D721Med (cell line): Measurements from ENCODE around the gene HSBP1.

Source experiments
- DNase-seq: peaks from one replicate; pipeline ENCODE4 v3.0.0; 2011; ENCODE audit warnings: low spot score; ENCODE audit not compliant: insufficient read length
- FAIRE-seq: peaks from 2 replicates; lab custom pipeline; 2011; peaks lifted over from hg19 to GRCh38; lab: Jason Lieb, UNC
- TF ChIP-seq, protein P1 (sequence below): IDR thresholded peaks from 2 replicates; pipeline ENCODE4 v1.5.1; 2012; ENCODE audit warnings: mild to moderate bottlenecking, control low read depth; ENCODE audit not compliant: insufficient read depth; ENCODE audit errors: missing control alignments

HSBP1 gene

DNA sequence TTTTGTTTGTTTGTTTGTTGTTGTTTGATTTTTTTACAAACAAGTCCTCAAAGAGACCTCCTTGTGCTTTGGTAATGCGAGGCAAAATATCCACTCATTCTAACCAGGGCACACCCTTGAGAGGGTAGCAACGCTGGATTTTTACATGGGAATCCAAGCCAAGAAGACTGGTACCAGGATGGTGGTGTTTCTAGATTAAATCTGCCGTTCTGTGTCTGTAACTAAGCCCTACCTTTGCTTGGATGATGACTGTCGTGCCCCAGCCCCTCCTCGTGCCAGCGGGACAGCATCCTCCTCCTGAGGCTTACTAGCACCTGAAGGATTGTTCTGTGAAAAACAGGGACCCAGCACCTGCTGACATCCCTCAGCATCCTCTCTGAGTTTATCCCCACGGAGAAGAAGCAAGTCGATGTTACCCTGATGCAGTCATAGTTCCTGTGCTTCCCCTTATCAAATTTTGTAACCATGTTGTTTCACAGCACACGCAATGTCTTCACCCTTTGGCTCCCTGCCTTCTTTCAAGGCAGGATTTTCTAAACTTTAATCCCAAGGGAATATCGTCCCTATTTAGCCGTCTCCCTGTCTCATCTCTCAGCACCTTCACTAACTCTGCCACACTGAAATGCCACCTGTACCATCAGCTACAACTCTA is 5.1 kb upstream of the HSBP1 start:
- FAIRE-seq: no peak
- TF ChIP-seq, protein P1, sequence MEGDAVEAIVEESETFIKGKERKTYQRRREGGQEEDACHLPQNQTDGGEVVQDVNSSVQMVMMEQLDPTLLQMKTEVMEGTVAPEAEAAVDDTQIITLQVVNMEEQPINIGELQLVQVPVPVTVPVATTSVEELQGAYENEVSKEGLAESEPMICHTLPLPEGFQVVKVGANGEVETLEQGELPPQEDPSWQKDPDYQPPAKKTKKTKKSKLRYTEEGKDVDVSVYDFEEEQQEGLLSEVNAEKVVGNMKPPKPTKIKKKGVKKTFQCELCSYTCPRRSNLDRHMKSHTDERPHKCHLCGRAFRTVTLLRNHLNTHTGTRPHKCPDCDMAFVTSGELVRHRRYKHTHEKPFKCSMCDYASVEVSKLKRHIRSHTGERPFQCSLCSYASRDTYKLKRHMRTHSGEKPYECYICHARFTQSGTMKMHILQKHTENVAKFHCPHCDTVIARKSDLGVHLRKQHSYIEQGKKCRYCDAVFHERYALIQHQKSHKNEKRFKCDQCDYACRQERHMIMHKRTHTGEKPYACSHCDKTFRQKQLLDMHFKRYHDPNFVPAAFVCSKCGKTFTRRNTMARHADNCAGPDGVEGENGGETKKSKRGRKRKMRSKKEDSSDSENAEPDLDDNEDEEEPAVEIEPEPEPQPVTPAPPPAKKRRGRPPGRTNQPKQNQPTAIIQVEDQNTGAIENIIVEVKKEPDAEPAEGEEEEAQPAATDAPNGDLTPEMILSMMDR: no peak
- no peak for DNase-seq

DNA sequence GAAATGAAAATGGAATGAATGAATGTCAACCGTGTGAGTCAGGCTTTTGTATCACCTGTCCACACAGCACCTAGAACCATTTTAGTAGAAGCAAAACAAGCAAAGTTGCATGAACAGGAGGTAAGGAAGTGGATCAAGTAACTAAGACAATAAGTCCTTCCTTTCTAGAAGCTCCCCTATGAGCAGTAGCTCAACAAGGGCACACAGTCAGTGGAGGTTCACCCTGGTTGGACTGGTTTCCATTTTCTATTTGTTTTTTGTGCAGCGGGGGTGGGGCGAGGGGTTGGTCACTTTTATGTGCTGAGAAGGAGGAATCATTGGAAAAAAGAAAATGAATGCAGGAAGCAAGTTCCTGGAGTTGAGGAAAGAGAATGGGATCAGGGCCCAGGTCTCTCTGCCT is 4.0 kb upstream of the HSBP1 start:
- TF ChIP-seq, protein P1: no peak
- DNase-seq (no peak), FAIRE-seq (no peak)

DNA sequence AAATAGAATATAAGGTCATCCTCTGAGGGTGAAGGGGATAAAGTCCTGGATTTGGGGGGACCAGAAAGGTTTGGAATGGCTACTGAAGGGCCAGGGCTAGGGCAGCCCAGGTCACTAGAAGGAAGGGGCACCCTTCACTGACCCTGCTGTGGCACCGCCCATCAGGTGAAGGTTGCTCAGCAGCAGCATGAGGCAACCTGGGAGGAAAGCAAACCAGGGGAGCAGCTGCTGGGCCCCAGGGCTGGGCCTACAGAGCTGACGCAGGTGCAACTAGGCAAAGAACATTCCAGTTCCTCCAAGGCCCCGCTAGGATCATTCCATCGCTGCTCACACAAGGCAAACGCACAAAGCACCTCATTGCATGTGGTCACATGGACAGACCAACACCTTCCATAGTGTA is 3.4 kb upstream of the HSBP1 start:
- FAIRE-seq (no peak), DNase-seq (no peak)
- TF ChIP-seq, protein P1: no peak

DNA sequence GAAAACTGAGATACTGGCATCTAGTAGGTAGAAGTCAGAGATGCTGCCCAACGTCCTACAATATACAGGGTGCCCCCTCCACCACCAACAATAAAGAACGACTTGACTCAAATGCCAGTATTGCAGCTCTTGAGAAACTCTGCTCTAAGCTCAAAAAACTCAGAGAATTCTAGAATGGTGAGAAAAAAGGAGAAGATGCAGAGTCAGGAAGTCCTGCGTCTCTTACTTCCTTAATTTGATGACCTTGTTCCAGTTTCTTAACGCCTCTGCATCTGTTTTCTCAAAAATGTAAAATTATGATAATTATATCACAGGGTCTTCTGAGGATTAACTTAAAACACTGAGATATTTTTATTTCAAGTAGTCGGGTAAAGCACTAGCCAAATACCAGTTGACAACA is 1.7 kb upstream of the HSBP1 start:
- FAIRE-seq (no peak), DNase-seq (no peak)
- TF ChIP-seq, protein P1: no peak

DNA sequence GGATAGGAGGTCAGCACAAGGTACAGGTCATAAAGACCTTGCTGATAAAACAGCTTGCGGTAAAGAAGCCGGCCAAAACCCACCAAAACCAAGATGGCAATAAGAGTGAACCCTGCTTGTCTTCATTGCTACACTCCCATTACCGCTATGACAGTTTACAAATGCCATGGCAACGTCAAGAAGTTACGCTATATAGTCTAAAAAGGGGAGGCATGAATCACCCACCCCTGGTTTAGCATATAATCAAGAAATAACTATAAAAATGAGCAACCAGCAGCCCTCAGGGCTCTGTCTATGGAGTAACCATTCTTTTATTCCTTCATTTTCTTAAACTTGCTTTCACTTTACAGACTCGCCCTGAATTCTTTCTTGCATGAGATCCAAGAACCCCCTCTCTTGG is 1.0 kb upstream of the HSBP1 start:
- FAIRE-seq (no peak), DNase-seq (no peak)
- TF ChIP-seq, protein P1: no peak

DNA sequence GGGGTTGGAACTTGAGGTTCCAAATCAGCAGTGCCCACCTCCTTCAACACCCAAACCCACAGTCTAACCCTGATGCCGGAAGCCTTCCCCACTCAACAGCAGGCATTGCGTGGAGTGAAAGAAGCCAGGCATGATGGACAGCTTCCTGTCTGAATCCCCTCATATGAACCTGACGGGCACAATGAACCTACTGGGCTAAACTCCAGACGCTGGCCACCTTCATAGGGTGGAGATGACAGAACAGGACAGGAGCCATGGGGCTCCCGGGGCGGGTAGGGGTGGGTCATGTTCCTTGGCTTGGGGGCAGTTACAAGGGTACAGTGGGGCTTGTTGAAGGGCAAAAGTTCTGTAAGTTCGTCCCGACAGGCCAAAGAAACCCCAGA is 460 bp upstream of the HSBP1 start:
- DNase-seq: no peak
- FAIRE-seq: no peak

DNA sequence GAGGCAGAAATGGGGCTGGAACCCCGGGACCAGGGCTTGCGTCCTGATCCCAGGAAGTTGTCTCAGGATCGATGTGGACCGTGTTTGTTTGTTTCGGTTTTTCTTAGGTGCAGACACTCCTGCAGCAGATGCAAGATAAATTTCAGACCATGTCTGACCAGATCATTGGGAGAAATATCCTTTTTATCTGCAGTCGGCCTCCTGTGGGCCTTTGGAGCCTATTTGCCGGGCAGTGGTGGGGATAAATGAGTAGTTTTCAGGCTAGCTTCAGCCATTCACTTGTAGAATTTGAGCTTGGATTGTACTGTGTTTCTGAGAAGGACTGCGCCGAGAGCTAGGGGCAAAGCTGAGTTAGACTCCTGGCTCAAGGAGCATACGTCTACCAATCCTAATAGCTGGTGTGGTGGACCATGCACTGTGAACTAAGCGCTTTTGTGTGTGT is 816 bp downstream of the HSBP1 start:
- DNase-seq (no peak), FAIRE-seq (no peak)
- TF ChIP-seq, protein P1: no peak

More for the DNA sequence above, 460 bp upstream of the HSBP1 start:
- TF ChIP-seq, protein P1: no peak
